ENCODE results near the gene RANBP2.
"Not testable (repeated sequence)": the region's sequence is repeated elsewhere in the genome, so short reads cannot be mapped to it uniquely, and the experiment has no call there.

Gene RANBP2

GRCh38 chr2:108719149-108720044 lies at the start of gene RANBP2:
TSS of gene RANBP2 (plus strand) at chr2:108719482. CDS start at chr2:108719607, 125 bp downstream.
- peak; percentile 95 for DNase-seq

GRCh38 chr2:108670282-108670681 lies 49.0 kb upstream of the RANBP2 start:
- not testable (repeated sequence) for DNase-seq

DNA sequence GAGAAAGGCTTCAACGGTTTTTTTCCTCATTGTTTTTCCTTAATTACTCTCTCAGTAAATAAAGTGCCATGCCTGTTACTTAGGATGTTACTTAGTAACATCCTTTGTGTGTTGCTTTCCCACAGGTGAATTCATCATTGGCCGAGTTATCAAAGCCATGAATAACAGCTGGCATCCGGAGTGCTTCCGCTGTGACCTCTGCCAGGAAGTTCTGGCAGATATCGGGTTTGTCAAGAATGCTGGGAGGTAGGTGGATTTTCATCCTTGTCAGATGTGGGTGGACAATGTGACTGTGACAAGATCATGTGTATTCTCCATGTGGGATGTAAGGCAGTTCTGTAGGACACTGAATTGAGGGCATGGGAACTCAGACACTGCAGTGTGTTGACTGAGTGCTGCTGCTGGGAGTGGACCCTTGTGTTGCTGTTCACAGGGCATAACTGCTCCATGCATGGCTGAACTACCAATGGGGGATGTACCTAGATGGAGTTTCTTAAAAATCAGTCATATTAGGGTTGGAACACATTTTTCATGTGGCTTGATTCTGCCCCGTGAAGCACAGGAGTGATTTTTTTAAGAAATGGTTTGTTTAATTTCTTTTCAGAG lies 47.0 kb upstream of the RANBP2 start:
- not testable (repeated sequence) for DNase-seq

DNA sequence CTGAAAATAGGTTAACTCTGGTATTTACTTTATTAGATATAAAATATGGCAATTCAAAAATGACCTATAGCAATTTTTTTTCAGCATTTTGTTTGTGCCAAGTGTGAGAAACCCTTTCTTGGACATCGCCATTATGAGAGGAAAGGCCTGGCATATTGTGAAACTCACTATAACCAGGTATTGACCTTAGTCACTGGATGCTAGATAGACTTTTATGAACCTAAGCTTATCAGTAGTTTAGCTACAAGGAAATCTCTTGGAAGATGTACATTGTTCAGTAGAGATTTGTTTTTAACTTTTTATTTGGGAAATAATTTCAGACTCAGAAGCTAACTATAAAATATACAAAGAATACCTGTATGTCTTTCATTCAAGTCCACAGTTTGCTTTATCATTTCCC lies 42.8 kb upstream of the RANBP2 start:
- not testable (repeated sequence) for DNase-seq

GRCh38 chr2:108677239-108677744 lies 42.0 kb upstream of the RANBP2 start:
- peak; percentile 22 for DNase-seq

DNA sequence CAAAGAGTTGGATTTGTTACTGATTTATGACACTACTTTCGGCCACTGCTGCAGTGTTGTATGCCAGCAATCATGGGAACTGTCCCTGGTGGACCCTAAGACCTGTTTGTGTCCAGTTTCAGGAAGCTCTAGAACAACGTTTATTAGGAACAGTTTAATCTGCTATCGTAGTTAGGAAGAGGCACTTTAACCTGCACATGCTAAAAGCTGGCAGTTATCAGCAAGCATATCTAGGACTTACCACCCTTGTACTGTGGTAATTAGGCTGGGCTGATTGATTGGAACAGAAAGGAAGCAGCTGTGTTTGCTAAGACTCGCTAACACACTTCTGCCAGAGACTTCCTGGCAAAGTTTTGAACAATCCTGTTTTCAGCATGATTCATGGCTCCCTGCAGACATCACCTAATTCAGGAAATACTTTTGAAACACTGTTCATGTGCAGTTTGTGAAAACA lies 41.1 kb upstream of the RANBP2 start:
- DNase-seq: peak; percentile 54

DNA sequence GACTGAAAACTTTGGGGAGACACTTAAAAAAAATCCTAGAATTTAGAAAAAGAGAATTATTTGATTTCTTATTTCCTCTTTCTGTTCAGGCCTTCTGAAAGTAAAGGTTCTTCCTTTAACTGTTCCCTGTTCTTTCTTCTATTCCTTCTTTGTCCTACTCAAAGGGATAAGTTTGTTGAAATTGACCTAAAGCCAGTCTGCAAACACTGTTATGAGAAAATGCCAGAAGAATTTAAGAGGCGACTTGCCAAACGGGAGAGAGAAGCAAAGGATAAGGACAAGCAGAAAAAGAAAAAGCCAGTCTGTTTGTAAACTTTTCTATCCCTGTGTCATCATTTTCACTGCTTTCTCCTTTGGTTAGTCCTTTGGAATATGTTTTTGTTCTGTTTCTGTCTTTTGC lies 38.5 kb upstream of the RANBP2 start:
- DNase-seq: not testable (repeated sequence)

- DNase-seq: peak; percentile 84
These were observed 30.2 kb upstream of the RANBP2 start for GRCh38 chr2:108688818-108689756.

GRCh38 chr2:108690001-108690400 lies 29.3 kb upstream of the RANBP2 start:
- DNase-seq: not testable (repeated sequence)

GRCh38 chr2:108691447-108691846 lies 27.8 kb upstream of the RANBP2 start:
- DNase-seq: no peak

DNA sequence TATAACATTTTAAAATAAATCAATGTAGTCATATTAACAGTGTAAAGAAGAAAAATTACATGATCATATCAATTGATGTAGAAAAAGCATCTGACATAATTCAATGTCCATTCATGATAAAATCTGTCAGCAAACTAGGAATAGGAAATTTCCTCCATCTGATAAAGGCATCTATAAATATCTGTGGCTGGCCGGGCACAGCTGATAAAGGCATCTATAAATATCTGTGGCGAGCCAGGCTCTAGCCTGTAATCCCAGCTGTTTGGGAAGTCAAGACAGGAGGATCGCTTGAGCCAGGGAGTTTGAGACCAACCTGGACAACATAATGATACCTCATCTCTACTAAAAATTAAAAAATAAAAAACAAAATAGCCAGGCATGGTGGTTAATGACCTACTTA lies 18.1 kb upstream of the RANBP2 start:
- no peak for DNase-seq

DNA sequence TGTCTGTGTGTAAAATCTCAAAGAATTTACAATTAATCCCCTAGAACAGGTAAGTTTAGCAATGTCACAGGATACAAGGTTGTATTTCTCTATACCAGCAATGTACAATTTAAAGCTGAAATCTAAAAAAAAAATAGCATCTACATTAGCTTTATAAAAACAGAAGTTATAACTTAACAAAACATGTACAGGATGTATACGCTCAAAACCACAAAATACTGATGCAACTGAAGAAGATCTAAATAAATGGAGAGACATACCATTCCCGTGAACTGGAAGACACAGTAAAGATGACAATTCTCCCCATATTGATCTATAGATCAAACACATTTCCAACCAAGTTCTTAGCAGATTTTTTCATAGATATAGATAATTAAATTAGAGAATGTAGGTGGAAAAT lies 17.5 kb upstream of the RANBP2 start:
- DNase-seq: no peak

GRCh38 chr2:108704871-108705270 lies 14.4 kb upstream of the RANBP2 start:
- DNase-seq: no peak

- no peak for DNase-seq
These were observed 12.0 kb upstream of the RANBP2 start for GRCh38 chr2:108707300-108707699.

GRCh38 chr2:108716971-108717370 lies 2.3 kb upstream of the RANBP2 start:
- not testable (repeated sequence) for DNase-seq

DNA sequence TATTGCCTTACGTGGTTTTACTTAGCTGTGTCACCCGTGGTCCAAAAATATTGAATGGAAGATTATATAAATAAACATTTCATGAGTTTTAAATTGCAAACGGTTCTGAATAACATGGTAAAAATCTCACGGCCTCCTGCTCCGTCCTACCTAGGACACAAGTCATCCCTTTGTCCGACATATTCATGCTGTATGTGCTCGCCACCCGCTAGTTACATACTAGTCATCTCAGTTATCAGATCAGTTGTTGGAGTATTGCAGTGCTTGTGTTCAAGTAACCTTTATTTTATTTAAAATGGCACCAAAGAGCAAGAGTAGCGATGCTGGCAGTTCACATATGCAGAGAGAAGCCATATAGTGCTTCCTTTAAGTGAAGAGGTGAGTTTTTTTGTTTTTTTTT lies 6.8 kb downstream of the RANBP2 start:
- DNase-seq: not testable (repeated sequence)

DNA sequence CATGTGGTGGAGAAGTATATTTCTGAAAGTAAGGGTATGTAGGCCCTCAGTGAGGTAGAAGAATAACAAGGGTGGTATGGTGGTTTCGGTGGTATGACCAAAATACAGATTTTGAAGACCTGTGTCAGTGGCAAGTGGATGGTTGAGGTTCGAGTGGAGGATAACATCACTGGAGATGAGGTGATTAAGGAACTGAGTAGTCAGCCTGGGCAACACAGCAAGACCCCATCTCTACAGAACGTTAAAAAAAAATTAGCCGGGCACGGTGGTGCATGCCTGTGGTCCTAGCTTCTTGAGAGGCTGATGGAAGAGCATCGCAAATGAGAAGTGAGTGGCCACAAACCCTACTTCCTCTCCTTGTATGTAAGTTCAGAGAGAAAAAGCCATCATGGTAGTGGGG lies 15.4 kb downstream of the RANBP2 start:
- DNase-seq: not testable (repeated sequence)

DNA sequence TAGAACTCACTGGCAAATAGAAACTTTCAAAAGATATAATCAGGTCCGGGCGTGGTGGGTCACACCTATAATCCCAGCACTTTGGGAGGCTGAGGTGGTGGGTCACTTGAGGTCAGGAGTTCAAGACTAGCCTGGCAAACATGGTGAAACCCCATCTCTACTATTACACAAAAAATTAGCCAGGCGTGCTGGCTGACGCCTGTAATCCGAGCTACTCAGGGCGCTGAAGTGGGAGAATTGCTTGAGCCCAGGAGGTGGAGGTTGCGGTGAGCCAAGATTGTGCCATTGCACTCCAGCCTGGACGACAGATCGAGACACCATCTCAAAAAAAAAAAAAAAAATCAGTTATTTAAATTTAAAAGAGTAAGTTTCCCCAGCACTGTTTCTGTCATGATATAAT lies 38.7 kb downstream of the RANBP2 start:
- DNase-seq: not testable (repeated sequence)

DNA sequence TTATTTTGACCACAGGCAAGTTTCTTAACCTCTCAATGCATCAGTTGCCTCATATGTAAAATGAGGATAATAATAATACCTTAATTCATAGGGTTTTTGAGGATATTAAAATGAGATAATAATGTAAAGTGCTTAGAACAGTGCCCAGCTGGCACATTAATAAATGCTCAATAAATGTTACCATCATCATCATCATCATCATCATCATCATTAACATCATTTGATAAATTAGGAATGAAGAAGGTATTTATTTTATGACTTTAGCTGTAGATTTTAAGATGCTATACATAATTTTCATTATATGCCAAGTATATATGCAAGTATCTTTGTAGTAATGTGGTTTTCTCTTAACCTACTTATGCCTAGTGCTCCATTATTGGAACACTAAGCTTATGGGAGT lies 43.3 kb downstream of the RANBP2 start:
- DNase-seq: not testable (repeated sequence)

GRCh38 chr2:108766671-108767070 lies 47.4 kb downstream of the RANBP2 start:
- DNase-seq: not testable (repeated sequence)

DNA sequence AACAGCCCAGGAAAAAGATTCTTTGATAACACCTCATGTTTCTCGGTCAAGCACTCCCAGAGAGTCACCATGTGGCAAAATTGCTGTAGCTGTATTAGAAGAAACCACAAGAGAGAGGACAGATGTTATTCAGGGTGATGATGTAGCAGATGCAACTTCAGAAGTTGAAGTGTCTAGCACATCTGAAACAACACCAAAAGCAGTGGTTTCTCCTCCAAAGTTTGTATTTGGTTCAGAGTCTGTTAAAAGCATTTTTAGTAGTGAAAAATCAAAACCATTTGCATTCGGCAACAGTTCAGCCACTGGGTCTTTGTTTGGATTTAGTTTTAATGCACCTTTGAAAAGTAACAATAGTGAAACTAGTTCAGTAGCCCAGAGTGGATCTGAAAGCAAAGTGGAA lies 48.6 kb downstream of the RANBP2 start:
- DNase-seq: not testable (repeated sequence)

GRCh38 chr2:108776475-108776874 lies 57.2 kb downstream of the RANBP2 start:
- DNase-seq: no peak

GRCh38 chr2:108778857-108779256 lies 59.6 kb downstream of the RANBP2 start:
- DNase-seq: no peak

Measured in NCI-H69 (cell line).